Body of pancreas (tissue), 4 donors: ENCODE measurements around the gene C16orf95. TPM values are rescaled to one million over a fixed set of nuclear protein-coding genes. Genes with fewer than 3 reads are reported as not detected.

Source experiments
- ATAC-seq: fragments of 150-250 bp; one replicate; pipeline ENCODE4 v1.9.1; 2016
- DNase-seq, 4 donors: peaks; one replicate each; pipeline ENCODE4 v3.0.0-alpha.2; 2019
- H3K27ac ChIP-seq, 4 donors: fragments of 200-600 bp; sonication (generic); 1 replicate in 3 of 4; 2 replicates in 1 of 4; pipeline versions ENCODE4 v1.5.1 to v1.6.1; 2016 to 2019; ENCODE audit warnings: mild to moderate bottlenecking in 1 of 4, mixed read lengths in 1 of 4, moderate library complexity in 1 of 4
- H3K27me3 ChIP-seq, 2 donors: fragments of 200-600 bp; sonication (generic); one replicate each; pipeline ENCODE4 v1.6.0; 2016; ENCODE audit warnings: mild to moderate bottlenecking in 1 of 2
- H3K36me3 ChIP-seq, 2 donors: fragments of 200-600 bp; sonication (generic); replicated peaks in 1 of 2; 2 replicates each; pipeline ENCODE4 v1.5.1; 2016; ENCODE audit warnings: low read depth in 2 of 2; ENCODE audit not compliant: insufficient read depth in 1 of 2
- H3K4me1 ChIP-seq: fragments of 200-600 bp; sonication (generic); one replicate; pipeline ENCODE4 v1.6.0; 2016
- H3K4me3 ChIP-seq, 2 donors: fragments of 200-600 bp; sonication (generic); 1 replicate in 1 of 2; 2 replicates in 1 of 2; pipeline ENCODE4 v1.5.1; 2016 to 2019
- H3K9me3 ChIP-seq, 3 donors: fragments of 200-600 bp; sonication (generic); 1 replicate in 2 of 3; 2 replicates in 1 of 3; pipeline ENCODE4 v1.5.1; 2016
- POLR2A ChIP-seq, 3 donors: fragments of 450-650 bp; IDR thresholded peaks; one replicate each; pipeline ENCODE4 v1.6.1; 2016; ENCODE audit warnings: antibody characterized with exemption in 3 of 3, mild to moderate bottlenecking in 2 of 3
- WGBS, 2 donors: methylation state at CpG; one replicate each; pipeline ENCODE4 v1.1.5; 2017; 5-methylcytosine and 5-hydroxymethylcytosine counted together
- intact Hi-C: fragments of 100-400 bp; cut with DNase I; formaldehyde crosslinking; loops from one replicate; pipeline ENCODE4 v1.15.1; 2023
- total RNA-seq, 2 donors: library from RNA; depleted of rRNA; stranded (reverse); fragments of >200 nt; gene quantifications; one replicate each; pipeline ENCODE4 v1.1.0, GENCODE V29; 2016
- TF ChIP-seq, protein P1 (sequence below), 7 experiments: fragments of 450-650 bp in 4 of 7; fragments of 200-600 bp in 3 of 7; sonication (generic) in 3 of 7; IDR thresholded peaks; one replicate each; pipeline ENCODE4 v1.5.1; 2016 to 2019; ENCODE audit warnings: antibody characterized with exemption in 7 of 7

C16orf95 gene
- total RNA-seq, 2 donors from 2014 or later = 1.3 to 2.0 TPM

DNA sequence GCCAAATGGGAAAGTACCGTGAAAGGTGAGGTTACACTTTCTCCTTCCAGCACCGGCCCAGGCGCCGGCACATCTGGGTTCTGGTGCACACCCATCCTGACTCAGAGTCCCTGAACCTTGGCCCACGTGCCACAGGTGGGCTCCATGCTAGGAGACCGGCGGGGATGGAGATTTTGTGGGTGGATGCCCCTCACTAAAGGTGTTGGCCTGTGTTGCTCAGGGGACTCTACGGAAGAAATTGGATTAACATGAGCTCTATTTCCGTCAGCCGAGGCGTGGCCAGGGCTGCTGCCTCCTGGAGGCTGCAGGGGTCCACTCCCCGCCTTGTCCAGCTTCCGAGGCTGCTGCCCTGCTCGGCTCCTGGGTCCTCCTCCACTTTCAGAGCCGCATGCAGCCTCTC, 35.6 kb upstream of the C16orf95 start:
- no peaks in the 10 kb centered on the region for H3K9me3 ChIP-seq
- no peak for TF ChIP-seq POLR2A (IDR thresholded peaks at IDR 0.05)
- TF ChIP-seq, protein P1, sequence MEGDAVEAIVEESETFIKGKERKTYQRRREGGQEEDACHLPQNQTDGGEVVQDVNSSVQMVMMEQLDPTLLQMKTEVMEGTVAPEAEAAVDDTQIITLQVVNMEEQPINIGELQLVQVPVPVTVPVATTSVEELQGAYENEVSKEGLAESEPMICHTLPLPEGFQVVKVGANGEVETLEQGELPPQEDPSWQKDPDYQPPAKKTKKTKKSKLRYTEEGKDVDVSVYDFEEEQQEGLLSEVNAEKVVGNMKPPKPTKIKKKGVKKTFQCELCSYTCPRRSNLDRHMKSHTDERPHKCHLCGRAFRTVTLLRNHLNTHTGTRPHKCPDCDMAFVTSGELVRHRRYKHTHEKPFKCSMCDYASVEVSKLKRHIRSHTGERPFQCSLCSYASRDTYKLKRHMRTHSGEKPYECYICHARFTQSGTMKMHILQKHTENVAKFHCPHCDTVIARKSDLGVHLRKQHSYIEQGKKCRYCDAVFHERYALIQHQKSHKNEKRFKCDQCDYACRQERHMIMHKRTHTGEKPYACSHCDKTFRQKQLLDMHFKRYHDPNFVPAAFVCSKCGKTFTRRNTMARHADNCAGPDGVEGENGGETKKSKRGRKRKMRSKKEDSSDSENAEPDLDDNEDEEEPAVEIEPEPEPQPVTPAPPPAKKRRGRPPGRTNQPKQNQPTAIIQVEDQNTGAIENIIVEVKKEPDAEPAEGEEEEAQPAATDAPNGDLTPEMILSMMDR (IDR thresholded peaks at IDR 0.05) = no peak
- H3K4me3 ChIP-seq = no peak overlapping the region
- DNase-seq (no peak), ATAC-seq (no peak)
- no peaks in the 10 kb centered on the region for H3K4me1 ChIP-seq
- H3K36me3 ChIP-seq = no peaks in the 10 kb centered on the region
- H3K27me3 ChIP-seq = no peaks in the 10 kb centered on the region
- H3K27ac ChIP-seq = no peak overlapping the region
- WGBS, 2 donors = 93% methylated on average over 15 of the region's 15 CpGs
- intact Hi-C loops = no loop called here

DNA sequence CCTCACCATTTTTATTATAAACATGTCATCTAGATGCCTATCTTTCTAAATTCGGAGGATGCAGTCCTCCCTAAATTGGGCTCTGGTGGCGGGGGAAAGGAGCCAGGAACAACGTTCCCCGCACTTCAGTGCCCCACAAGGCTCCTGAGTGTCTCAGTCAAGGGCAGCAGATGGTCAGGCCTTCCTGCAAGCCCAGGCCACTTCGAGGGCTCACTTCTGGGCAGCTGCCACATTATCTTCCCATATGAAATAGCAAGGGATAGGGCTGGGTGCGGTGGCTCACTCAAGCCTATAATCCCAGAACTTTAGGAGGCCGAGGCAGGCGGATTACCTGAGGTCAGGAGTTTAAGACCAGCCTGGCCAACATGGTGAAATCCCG, 34.1 kb upstream of the C16orf95 start:
- Histone ChIP-seq H3K36me3 (no peaks in the 10 kb centered on the region), H3K4me1 (no peaks in the 10 kb centered on the region), H3K27ac (no peak overlapping the region), H3K27me3 (no peaks in the 10 kb centered on the region), H3K4me3 (no peak overlapping the region), H3K9me3 (no peaks in the 10 kb centered on the region)
- 78 to 87% methylated on average over 7 to 9 of the region's 9 CpGs for WGBS, 2 donors
- intact Hi-C loops = no loop called here
- ATAC-seq = no peak
- TF ChIP-seq POLR2A (IDR thresholded peaks at IDR 0.05) = no peak
- TF ChIP-seq, protein P1 (IDR thresholded peaks at IDR 0.05) = no peak
- DNase-seq = no peak

DNA sequence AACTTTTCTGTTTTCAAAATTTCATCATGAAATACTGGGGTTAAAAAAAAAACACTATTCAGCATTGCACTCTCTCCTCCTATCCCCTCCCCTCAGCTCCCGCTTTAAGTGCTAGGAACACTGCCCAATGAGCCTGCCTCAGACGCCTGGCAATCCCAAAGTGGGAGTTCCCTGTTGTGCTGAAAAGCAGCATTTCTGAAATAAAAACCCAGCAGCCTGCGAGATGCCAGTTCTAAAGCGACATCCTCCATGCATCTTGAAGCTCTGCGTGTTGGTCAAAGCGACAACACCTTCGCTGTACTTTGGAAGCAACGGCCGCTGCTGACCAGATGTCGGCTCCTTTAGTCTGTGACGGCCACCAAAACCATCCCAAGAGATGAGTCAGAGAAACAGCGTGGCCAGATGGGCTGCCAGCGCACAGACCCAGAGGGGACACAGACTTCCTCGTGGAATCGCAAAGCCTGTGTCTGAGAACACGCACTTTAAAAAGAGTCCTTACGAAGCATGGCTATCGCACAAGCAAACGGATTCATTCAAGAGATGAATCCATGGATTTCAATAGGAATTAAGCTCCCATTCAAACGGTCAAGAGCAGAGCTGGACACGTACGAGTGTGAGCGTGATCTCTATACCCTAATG, 33.6 kb upstream of the C16orf95 start:
- no peaks in the 10 kb centered on the region for H3K27me3 ChIP-seq
- H3K4me1 ChIP-seq = no peaks in the 10 kb centered on the region
- H3K36me3 ChIP-seq = no peaks in the 10 kb centered on the region
- no peaks in the 10 kb centered on the region for H3K9me3 ChIP-seq
- DNase-seq (no peak), ATAC-seq (no peak)
- intact Hi-C loops = no loop called here
- WGBS, 2 donors = 81 to 92% methylated on average over 17 to 23 of the region's 23 CpGs
- H3K27ac ChIP-seq = no peak overlapping the region
- TF ChIP-seq POLR2A (IDR thresholded peaks at IDR 0.05) = no peak
- TF ChIP-seq, protein P1 (IDR thresholded peaks at IDR 0.05) = no peak
- no peak overlapping the region for H3K4me3 ChIP-seq

DNA sequence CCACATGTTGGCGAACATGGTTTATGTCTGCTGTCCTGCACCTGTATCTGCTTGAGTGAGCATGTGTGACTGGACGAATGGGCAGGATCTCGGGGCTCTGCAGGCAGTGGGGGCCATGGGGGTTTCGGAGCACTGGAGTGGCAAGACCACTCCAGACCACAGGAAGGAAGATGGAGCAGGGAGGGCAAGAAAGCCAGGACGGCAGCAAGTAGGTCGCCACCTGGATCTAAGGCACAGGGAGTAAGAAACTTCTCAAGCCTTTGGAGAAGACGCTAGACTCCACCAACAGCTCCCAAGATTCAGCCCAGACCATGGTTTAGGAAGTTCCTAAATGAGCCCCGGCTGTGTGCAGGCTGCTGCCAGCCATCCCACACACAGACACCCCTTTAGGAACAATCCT, 32.8 kb upstream of the C16orf95 start:
- no peaks in the 10 kb centered on the region for H3K36me3 ChIP-seq
- 78 to 93% methylated on average over 7 to 8 of the region's 8 CpGs for WGBS, 2 donors
- DNase-seq = no peak

More for the DNA sequence above, 32.8 kb upstream of the C16orf95 start:
- H3K9me3 ChIP-seq = no peaks in the 10 kb centered on the region
- no peaks in the 10 kb centered on the region for H3K27me3 ChIP-seq
- H3K4me1 ChIP-seq = no peaks in the 10 kb centered on the region
- TF ChIP-seq POLR2A (IDR thresholded peaks at IDR 0.05) = no peak
- TF ChIP-seq, protein P1 (IDR thresholded peaks at IDR 0.05) = no peak
- no peak overlapping the region for H3K27ac ChIP-seq
- H3K4me3 ChIP-seq = no peak overlapping the region
- intact Hi-C loops = no loop called here
- no peak for ATAC-seq
